Measurements from ENCODE around the gene CAMK2D.

The CAMK2D gene

GRCh38 chr4:113524505-113525186 is 236.9 kb downstream of the CAMK2D start:
- no peak for DNase-seq (ENCODE audit: low read depth in 3 of 3)

DNA sequence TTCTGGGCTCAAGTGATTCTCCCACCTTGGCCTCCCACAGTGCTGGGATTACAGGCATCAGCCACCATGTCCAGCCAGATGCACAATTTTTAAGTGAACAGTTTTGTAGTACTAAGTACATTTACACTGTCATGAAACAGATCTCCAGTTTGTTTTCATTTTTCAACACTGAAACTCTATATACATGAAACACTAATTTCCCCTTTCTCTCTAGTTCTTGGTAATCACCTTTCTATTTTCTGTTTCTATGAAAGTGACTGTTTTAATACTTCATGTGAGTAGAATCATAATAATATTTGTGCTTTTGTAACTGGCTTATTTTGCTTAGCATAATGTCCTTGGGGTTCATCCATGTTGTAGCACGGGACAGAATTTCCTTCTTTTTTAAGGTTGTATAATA is 237.4 kb downstream of the CAMK2D start:
- DNase-seq (ENCODE audit: low read depth in 3 of 3) = no peak

DNA sequence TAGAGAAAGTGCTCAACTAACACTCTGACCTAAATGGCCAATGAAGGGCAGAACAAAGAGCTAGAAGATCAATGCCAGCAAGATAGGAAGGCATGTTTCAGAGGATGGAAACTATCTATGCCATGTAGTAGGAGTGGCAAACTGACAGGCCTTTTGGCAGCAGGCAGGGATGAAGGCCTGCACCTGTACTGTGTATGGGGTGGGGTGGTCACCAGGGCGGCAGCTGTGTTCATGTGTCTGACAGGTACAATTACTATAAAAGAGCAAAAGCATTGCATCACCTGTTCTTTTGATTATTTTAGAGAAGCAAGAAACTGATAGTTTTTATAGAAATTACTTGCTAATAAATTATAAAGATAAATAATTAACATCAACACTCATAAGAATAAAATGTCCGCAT is 239.1 kb downstream of the CAMK2D start:
- DNase-seq (ENCODE audit: low read depth in 3 of 3) = no peak

- DNase-seq (ENCODE audit: low read depth in 3 of 3) = no peak
These were observed 248.2 kb downstream of the CAMK2D start for GRCh38 chr4:113513382-113513781.

DNA sequence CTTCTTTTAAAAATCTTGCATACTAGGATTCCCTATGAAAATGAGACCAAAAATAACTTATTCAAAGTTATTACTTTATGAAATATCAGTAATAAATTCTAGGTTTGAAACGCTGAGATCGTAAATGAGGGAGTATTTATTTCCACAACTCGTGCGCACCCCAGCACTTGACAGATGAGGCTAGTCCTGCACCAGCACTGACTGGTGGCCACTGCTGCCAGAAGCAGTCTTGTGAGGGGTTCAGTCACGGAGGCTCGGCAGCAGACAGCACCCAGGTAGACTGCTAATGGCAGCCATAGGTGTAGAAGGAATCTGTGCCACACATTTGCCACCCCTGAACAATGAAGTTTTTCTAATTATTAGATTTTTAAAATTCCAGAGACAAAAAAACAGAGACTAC is 248.7 kb downstream of the CAMK2D start:
- DNase-seq (ENCODE audit: low read depth in 3 of 3) = no peak

GRCh38 chr4:113511944-113512343 is 249.6 kb downstream of the CAMK2D start:
- DNase-seq (ENCODE audit: low read depth in 3 of 3) = no peak

DNA sequence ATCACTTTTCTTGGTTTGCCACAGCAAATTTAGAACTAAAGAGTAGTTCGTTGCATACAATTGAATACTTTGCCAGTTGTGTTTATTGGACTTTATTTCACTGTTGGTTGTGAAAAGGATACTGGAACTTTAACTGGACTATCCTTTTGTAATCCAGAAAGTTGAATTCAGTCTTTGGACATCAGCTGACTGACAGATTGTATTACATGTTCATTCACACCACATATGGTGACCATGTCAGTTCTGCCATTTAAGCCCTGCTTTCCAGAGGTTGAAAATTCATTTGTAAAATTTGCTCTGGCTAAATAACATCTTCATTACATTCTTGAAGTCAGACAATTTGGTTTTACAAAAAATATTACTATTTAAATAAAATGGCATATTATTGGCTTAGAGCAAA is 251.7 kb downstream of the CAMK2D start:
- DNase-seq (ENCODE audit: low read depth in 3 of 3) = no peak

DNA sequence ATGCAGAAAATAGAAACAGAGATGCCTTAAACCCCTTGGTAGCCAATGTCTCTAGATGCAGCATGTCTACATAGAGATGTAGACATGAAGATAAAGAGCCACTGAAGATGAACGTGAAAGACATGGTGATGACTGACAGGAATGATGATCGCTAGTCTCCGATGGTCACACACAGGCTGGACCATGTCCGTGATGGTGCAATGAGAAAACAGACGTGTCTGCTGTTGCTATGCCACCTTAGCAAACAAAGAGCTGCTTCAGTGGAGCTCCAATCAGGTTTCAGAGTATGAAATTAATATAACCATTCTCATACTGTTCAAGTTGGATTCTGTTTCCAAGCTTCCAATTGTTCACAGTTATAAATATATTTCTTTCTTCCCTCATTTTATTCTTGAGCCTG is 256.5 kb downstream of the CAMK2D start:
- DNase-seq (ENCODE audit: low read depth in 3 of 3) = no peak

GRCh38 chr4:113504422-113504821 is 257.1 kb downstream of the CAMK2D start:
- DNase-seq (ENCODE audit: low read depth in 3 of 3) = no peak

DNA sequence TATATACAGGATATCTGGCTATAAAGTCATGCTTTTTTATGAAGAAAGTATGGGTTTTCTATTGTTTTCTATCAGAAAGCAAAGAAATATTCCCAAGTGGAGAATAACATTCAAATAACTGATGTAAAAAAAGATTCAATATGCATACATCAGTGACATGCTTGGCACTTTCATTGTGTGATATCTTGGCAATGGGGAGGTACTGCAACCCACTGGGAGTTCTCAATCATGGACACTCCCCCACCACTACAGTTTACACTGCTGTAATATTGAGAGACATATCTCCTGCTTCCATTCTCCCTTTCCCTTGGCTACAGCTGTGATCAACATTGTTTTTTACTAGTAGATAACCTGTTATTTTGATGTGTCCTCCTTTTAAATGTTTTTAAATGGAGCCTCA is 257.8 kb downstream of the CAMK2D start:
- DNase-seq (ENCODE audit: low read depth in 3 of 3) = no peak

GRCh38 chr4:113502906-113503305 is 258.6 kb downstream of the CAMK2D start:
- no peak for DNase-seq (ENCODE audit: low read depth in 3 of 3)

- no peak for DNase-seq (ENCODE audit: low read depth in 3 of 3)
These were observed 259.1 kb downstream of the CAMK2D start for GRCh38 chr4:113502476-113502875.

DNA sequence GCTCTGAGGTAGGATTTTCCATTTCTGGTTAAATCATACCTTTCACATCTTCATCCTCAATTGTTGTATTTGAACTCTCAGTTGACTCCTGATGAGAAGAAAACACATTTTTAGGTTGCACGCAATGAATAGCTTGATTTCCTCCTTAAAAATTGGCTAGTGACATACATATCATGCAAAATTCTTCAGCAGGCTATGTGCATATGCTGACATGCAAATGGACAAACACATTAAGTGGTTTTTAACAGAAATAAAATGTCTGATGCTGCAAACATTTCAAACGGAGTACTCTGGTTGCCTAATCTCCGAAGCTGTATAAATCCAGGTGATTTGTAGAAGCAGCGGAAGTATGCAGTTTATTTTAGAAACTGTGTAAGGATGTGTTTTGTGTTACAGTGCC is 261.1 kb downstream of the CAMK2D start:
- no peak for DNase-seq (ENCODE audit: low read depth in 3 of 3)

DNA sequence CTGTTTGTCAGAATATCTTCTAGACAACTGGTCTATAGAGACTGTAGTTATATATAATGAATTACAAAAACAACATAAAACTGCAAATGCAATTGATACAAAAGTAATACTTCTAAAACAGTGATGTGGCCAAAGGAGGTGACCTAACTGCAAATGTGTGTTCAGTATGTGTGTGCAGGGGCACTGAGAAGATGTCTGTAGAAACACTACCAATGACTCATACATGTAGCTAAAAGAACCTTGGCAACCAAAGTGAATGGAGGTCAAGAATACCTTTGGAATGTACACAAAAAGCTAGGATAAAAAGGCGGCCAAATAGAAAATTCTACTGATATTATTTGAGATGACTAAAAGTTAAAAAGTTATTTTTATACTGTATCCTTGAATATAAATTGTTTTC is 261.8 kb downstream of the CAMK2D start:
- DNase-seq (ENCODE audit: low read depth in 3 of 3) = no peak

DNA sequence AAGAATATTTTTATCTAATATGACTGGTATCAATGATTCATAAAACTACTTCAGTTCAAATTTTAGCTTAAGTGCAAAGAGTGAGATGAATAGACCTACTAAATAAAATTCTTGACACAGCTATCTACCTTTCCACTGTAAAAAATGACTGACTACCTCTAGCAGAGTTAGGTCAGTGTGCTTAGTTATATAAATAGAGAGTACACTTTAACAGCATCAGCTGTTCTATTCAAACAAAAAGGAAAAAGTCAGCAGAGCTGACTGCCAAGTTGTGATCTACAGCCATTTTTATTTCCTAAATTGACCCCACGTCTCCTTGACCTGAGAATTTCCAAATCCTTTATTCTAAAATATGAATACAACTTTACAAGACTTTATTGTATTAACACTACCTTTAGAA is 262.4 kb downstream of the CAMK2D start:
- DNase-seq (ENCODE audit: low read depth in 3 of 3) = no peak

- no peak for DNase-seq (ENCODE audit: low read depth in 3 of 3)
These were observed 264.2 kb downstream of the CAMK2D start for GRCh38 chr4:113497154-113497884.

DNA sequence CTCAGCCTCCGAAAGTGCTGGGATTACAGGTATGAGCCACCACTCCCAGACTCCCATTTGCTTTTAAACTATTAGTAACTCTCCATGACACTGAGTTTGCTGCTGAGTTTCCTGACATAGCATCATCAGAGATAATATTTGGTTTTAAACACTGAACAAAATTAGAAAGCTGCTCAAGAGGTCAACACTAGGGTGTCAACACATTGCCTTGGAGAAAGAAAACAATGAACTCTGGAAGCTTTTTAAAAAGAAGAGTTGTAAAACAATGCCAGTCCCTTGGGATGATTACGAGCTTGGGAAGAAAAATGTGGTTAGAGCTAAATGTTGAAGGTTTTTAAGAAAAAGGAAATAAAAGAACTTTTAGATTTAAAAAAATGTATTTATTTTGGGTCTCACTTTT is 264.8 kb downstream of the CAMK2D start:
- no peak for DNase-seq (ENCODE audit: low read depth in 3 of 3)

DNA sequence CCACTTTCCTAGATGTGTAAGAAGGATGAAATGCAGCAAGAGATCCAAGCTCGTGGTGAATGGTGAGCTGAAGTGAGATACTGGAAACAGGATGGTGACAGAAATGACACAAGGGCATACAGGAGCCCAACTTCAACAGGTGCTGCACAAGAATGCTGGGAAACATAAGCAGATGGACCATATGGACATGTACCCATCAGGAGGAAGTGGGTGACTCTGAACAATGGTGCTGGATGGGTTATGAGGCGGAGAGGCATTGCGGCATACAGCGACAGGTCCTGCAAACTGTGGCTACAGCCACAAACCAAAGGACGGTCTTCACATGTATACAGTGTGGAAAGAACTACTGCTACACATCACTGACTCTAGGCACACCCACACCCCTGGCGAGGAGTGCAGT is 265.7 kb downstream of the CAMK2D start:
- no peak for DNase-seq (ENCODE audit: low read depth in 3 of 3)

- no peak for DNase-seq (ENCODE audit: low read depth in 3 of 3)
These were observed 278.4 kb downstream of the CAMK2D start for GRCh38 chr4:113483131-113483530.

DNA sequence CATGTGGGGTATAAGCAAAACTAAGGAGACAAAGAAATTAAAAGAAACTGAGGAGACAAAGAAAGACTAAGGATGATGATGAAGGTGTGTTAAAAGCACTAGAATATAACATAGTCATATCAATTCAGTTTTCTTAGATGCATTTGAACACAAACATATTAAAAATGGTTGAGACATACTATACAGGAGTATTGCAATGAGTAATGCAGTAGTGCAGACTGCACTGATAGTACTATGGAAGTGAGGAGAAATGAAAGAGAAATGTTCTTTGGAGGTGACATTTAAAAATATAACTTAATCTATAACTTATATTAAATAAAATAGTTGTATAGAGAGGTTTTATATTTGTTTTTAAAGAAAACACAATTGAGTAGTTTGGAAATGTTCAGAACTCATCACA is 279.2 kb downstream of the CAMK2D start:
- no peak for DNase-seq (ENCODE audit: low read depth in 3 of 3)

- no peak for DNase-seq (ENCODE audit: low read depth in 3 of 3)
These were observed 279.7 kb downstream of the CAMK2D start for GRCh38 chr4:113481820-113482219.

GRCh38 chr4:113480109-113480508 is 281.4 kb downstream of the CAMK2D start:
- no peak for DNase-seq (ENCODE audit: low read depth in 3 of 3)

DNA sequence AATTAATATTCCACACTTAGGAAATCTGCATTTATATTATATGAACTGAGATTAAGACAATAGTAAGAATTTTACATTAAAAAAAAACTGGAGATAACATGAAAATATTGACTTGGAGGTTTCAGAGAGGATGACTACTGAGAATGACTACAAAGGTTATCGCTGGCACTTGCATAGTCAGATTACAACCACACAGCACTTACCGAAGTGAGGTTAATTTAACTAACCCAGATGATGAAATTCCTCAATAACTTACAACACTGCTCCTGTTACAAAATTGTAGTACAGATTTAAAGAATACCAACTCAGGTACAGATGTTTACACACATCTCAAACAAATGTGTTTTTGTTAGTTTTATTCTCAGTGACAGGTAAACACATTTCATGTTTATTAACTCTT is 283.5 kb downstream of the CAMK2D start:
- no peak for DNase-seq (ENCODE audit: low read depth in 3 of 3)

GRCh38 chr4:113476800-113477199 is 284.7 kb downstream of the CAMK2D start:
- peak; percentile 16 to 29 (median 17) for DNase-seq (ENCODE audit: low read depth in 3 of 3)

Data from stimulated activated CD4-positive, alpha-beta T cell treated with anti-CD3 and anti-CD28 coated beads, TNF-alpha, amount 100 ng/mL, for 48 hours (primary cell).